Caco-2 (cell line): Measurements from ENCODE around the gene B3GNT7. TPM values are rescaled to one million over a fixed set of nuclear protein-coding genes. Genes with fewer than 3 reads are reported as not detected.

Experiments used
- BruUV-seq: library from RNA; stranded (reverse); fragments of 400-500 nt; replicated peaks from 2 replicates; lab custom pipeline; 2021; lab: Mats Ljungman, UMichigan
- CTCF ChIA-PET: fragments of 300-600 bp; sonication (Branson Sonifier 250); formaldehyde crosslinking; loops from one replicate; lab custom pipeline; 2022; ENCODE audit warnings: antibody characterized with exemption; lab: Charles Lee
- POLR2A ChIA-PET: fragments of 300-600 bp; sonication (Branson Sonifier 250); formaldehyde crosslinking; loops from one replicate; lab custom pipeline; 2022; ENCODE audit warnings: antibody characterized with exemption; lab: Charles Lee
- DNase-seq, 2 experiments: peaks; one replicate each; pipeline versions ENCODE4 v3.0.0 to v3.0.0-alpha.2; 2020 to 2022
- H3K27me3 ChIP-seq: replicated peaks from 2 replicates; pipeline ENCODE4 v1.6.0; 2011; ENCODE audit warnings: low read length; ENCODE audit not compliant: control insufficient read depth, insufficient read depth
- H3K36me3 ChIP-seq: 2 replicates; pipeline ENCODE4 v1.5.1; 2011; ENCODE audit warnings: low read length; ENCODE audit not compliant: control insufficient read depth, insufficient read depth
- H3K4me1 ChIP-seq: fragments of 250-450 bp; sonication (Bioruptor Pico); 2 replicates; pipeline ENCODE4 v1.5.1; 2020; ENCODE audit warnings: mild to moderate bottlenecking
- H3K4me3 ChIP-seq: 2 replicates; pipeline ENCODE4 v1.5.1; 2011; ENCODE audit warnings: low read depth, mild to moderate bottlenecking, control low read depth, low read length
- H3K9me3 ChIP-seq: fragments of 250-450 bp; sonication (Bioruptor Pico); 2 replicates; pipeline ENCODE4 v1.5.1; 2020; ENCODE audit warnings: mild to moderate bottlenecking, moderate library complexity
- H3K27ac Mint-ChIP-seq: one replicate; pipeline ENCODE4 v1.8.0; 2022; ENCODE audit warnings: mixed read lengths; ENCODE audit not compliant: unreplicated experiment
- H3K27me3 Mint-ChIP-seq: one replicate; pipeline ENCODE4 v1.8.0; 2022; ENCODE audit warnings: mixed read lengths; ENCODE audit not compliant: insufficient read depth, unreplicated experiment
- H3K36me3 Mint-ChIP-seq: one replicate; pipeline ENCODE4 v1.8.0; 2022; ENCODE audit warnings: mild to moderate bottlenecking, mixed read lengths; ENCODE audit not compliant: insufficient read depth, unreplicated experiment
- H3K4me1 Mint-ChIP-seq: one replicate; pipeline ENCODE4 v1.8.0; 2022; ENCODE audit warnings: low read depth, mixed read lengths; ENCODE audit not compliant: unreplicated experiment
- H3K4me3 Mint-ChIP-seq: one replicate; pipeline ENCODE4 v1.8.0; 2022; ENCODE audit warnings: mild to moderate bottlenecking, moderate library complexity, mixed read lengths; ENCODE audit not compliant: unreplicated experiment
- H3K9me3 Mint-ChIP-seq: one replicate; pipeline ENCODE4 v1.8.0; 2022; ENCODE audit warnings: mixed read lengths; ENCODE audit not compliant: unreplicated experiment
- intact Hi-C: fragments of 100-400 bp; cut with micrococcal nuclease; formaldehyde crosslinking; loops from one replicate; pipeline ENCODE4 v1.10.0; 2022; ENCODE audit not compliant: unreplicated experiment
- total RNA-seq: library from RNA; stranded (reverse); gene quantifications from 2 replicates; pipeline ENCODE4 v1.2.3, GENCODE V29; 2022
- TF ChIP-seq, protein P1 (sequence below), 2 experiments: fragments of 200-600 bp in 1 of 2; IDR thresholded peaks; 1 replicate in 1 of 2; 2 replicates in 1 of 2; pipeline versions ENCODE4 v1.5.1 to v1.8.0; 2011 to 2022; ENCODE audit warnings: antibody characterized with exemption in 1 of 2, control low read depth in 1 of 2, inconsistent platforms in 1 of 2, low read depth in 1 of 2, low read length in 1 of 2, mild to moderate bottlenecking in 1 of 2, moderate library complexity in 1 of 2; ENCODE audit not compliant: insufficient read depth in 1 of 2, severe bottlenecking in 1 of 2, unreplicated experiment in 1 of 2

The B3GNT7 gene
- total RNA-seq, 1 experiment from 2014 or later, result 2.7 TPM

- Mint-ChIP-seq H3K4me1 (peaks cover 6% of the 10 kb centered on the region), H3K4me3 (no peak overlapping the region), H3K27me3 (no peaks in the 10 kb centered on the region), H3K36me3 (no peaks in the 10 kb centered on the region), H3K27ac (no peak overlapping the region), H3K9me3 (no peaks in the 10 kb centered on the region)
- no peaks in the 10 kb centered on the region for H3K27me3 ChIP-seq
- no peak for DNase-seq
- H3K9me3 ChIP-seq, result peaks cover 4% of the 10 kb centered on the region; the same call in 1 of the 2 replicates
- TF ChIP-seq, protein P1, sequence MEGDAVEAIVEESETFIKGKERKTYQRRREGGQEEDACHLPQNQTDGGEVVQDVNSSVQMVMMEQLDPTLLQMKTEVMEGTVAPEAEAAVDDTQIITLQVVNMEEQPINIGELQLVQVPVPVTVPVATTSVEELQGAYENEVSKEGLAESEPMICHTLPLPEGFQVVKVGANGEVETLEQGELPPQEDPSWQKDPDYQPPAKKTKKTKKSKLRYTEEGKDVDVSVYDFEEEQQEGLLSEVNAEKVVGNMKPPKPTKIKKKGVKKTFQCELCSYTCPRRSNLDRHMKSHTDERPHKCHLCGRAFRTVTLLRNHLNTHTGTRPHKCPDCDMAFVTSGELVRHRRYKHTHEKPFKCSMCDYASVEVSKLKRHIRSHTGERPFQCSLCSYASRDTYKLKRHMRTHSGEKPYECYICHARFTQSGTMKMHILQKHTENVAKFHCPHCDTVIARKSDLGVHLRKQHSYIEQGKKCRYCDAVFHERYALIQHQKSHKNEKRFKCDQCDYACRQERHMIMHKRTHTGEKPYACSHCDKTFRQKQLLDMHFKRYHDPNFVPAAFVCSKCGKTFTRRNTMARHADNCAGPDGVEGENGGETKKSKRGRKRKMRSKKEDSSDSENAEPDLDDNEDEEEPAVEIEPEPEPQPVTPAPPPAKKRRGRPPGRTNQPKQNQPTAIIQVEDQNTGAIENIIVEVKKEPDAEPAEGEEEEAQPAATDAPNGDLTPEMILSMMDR (IDR thresholded peaks at IDR 0.05; ENCODE audit: insufficient read depth in 1 of 2, low read depth in 1 of 2, low read length in 1 of 2, severe bottlenecking in 1 of 2, unreplicated experiment in 1 of 2), result no peak
- H3K36me3 ChIP-seq, result no peaks in the 10 kb centered on the region
- POLR2A ChIA-PET, result no interaction called here
- H3K4me1 ChIP-seq, result peaks cover 12% of the 10 kb centered on the region
- no TSS peak for BruUV-seq
- CTCF ChIA-PET, result interaction anchor here (0.6 kb wide), 1 partner anchor 185 kb away, joined by 4 read pairs; no protein-coding TSS in a partner anchor
- no peak overlapping the region for H3K4me3 ChIP-seq
- intact Hi-C loops, result loop anchor here (5.0 kb wide), 1 partner anchor 43 kb away; no protein-coding TSS in a partner anchor
Observed at GRCh38 chr2:231409776-231410175, 14.3 kb downstream of the B3GNT7 start.

GRCh38 chr2:231410293-231411004 lies 14.9 kb downstream of the B3GNT7 start:
- CTCF ChIA-PET, result no interaction called here
- DNase-seq, result no peak
- H3K36me3 Mint-ChIP-seq, result no peaks in the 10 kb centered on the region
- BruUV-seq, result no TSS peak
- no peaks in the 10 kb centered on the region for H3K9me3 Mint-ChIP-seq
- no peaks in the 10 kb centered on the region for H3K36me3 ChIP-seq
- no peak overlapping the region for H3K4me3 Mint-ChIP-seq
- intact Hi-C loops, result loop anchor here (5.0 kb wide), 1 partner anchor 42 kb away; no protein-coding TSS in a partner anchor
- H3K27me3 Mint-ChIP-seq, result no peaks in the 10 kb centered on the region
- H3K4me1 ChIP-seq, result peaks cover 12% of the 10 kb centered on the region
- H3K4me3 ChIP-seq, result no peak overlapping the region
- TF ChIP-seq, protein P1 (IDR thresholded peaks at IDR 0.05; ENCODE audit: insufficient read depth in 1 of 2, low read depth in 1 of 2, low read length in 1 of 2, severe bottlenecking in 1 of 2, unreplicated experiment in 1 of 2), result peak in 1 of 2 experiments; percentile 39
- peaks cover 6% of the 10 kb centered on the region for H3K4me1 Mint-ChIP-seq
- peaks cover 4% of the 10 kb centered on the region; the same call in 1 of the 2 replicates for H3K9me3 ChIP-seq
- no peak overlapping the region for H3K27ac Mint-ChIP-seq
- POLR2A ChIA-PET, result no interaction called here
- no peaks in the 10 kb centered on the region for H3K27me3 ChIP-seq

GRCh38 chr2:231411237-231411636 lies 15.7 kb downstream of the B3GNT7 start:
- DNase-seq, result no peak
- H3K36me3 ChIP-seq, result no peaks in the 10 kb centered on the region
- Mint-ChIP-seq H3K4me3 (no peak overlapping the region), H3K36me3 (no peaks in the 10 kb centered on the region), H3K9me3 (no peaks in the 10 kb centered on the region), H3K27ac (no peak overlapping the region), H3K27me3 (no peaks in the 10 kb centered on the region), H3K4me1 (peaks cover 6% of the 10 kb centered on the region)
- CTCF ChIA-PET, result no interaction called here
- peaks cover 12% of the 10 kb centered on the region for H3K4me1 ChIP-seq
- H3K27me3 ChIP-seq, result no peaks in the 10 kb centered on the region
- intact Hi-C loops, result loop anchor here (5.0 kb wide), 1 partner anchor 41 kb away; no protein-coding TSS in a partner anchor
- POLR2A ChIA-PET, result no interaction called here
- peaks cover 4% of the 10 kb centered on the region; the same call in 1 of the 2 replicates for H3K9me3 ChIP-seq
- TF ChIP-seq, protein P1 (IDR thresholded peaks at IDR 0.05; ENCODE audit: insufficient read depth in 1 of 2, low read depth in 1 of 2, low read length in 1 of 2, severe bottlenecking in 1 of 2, unreplicated experiment in 1 of 2), result no peak
- H3K4me3 ChIP-seq, result no peak overlapping the region
- BruUV-seq, result no TSS peak
